Activated B cell treated with CpG ODN at 0.5 μM for 24 hours (primary cell): Measurements from ENCODE around the gene FBXL2. TPM values are rescaled to one million over a fixed set of nuclear protein-coding genes. Genes with fewer than 3 reads are reported as not detected.
"Not testable (repeated sequence)": the region's sequence is repeated elsewhere in the genome, so short reads cannot be mapped to it uniquely, and the experiment has no call there.

Experiments
- ATAC-seq: fragments of 200-7000 bp; cut with Tn5 transposase; one replicate; pipeline ENCODE4 v1.10.0; 2021; ENCODE audit warnings: low read depth, mild to moderate bottlenecking, moderate library complexity
- CTCF ChIA-PET: fragments of 350-600 bp; sonication (Branson Sonifier 250); formaldehyde crosslinking; loops from one replicate; lab custom pipeline; 2021; ENCODE audit warnings: antibody characterized with exemption; lab: Charles Lee
- POLR2A ChIA-PET: fragments of 350-600 bp; sonication (Branson Sonifier 250); formaldehyde crosslinking; loops from one replicate; lab custom pipeline; 2021; ENCODE audit warnings: antibody characterized with exemption; lab: Charles Lee
- DNase-seq: peaks from one replicate; pipeline ENCODE4 v3.0.0; 2022
- H3K27ac Mint-ChIP-seq: one replicate; pipeline ENCODE4 v1.8.0; 2020; ENCODE audit warnings: mixed read lengths
- H3K27me3 Mint-ChIP-seq: one replicate; pipeline ENCODE4 v1.8.0; 2021; ENCODE audit warnings: mixed read lengths
- H3K36me3 Mint-ChIP-seq: one replicate; pipeline ENCODE4 v1.8.0; 2021; ENCODE audit warnings: low read depth, mixed read lengths
- H3K4me1 Mint-ChIP-seq: one replicate; pipeline ENCODE4 v1.8.0; 2021; ENCODE audit warnings: mixed read lengths
- H3K4me3 Mint-ChIP-seq: one replicate; pipeline ENCODE4 v1.8.0; 2020; ENCODE audit warnings: mild to moderate bottlenecking, mixed read lengths
- H3K9me3 Mint-ChIP-seq: one replicate; pipeline ENCODE4 v1.8.0; 2020; ENCODE audit warnings: mixed read lengths
- intact Hi-C: fragments of 100-400 bp; cut with micrococcal nuclease; formaldehyde crosslinking; loops from one replicate; pipeline ENCODE4 v1.15.1; 2024
- total RNA-seq: library from RNA; stranded (reverse); gene quantifications from 2 replicates; pipeline ENCODE4 v1.2.3, GENCODE V29; 2022
- TF ChIP-seq, protein P1 (sequence below): fragments of 200-600 bp; IDR thresholded peaks from one replicate; pipeline ENCODE4 v1.8.0; 2022; ENCODE audit warnings: antibody characterized with exemption, mild to moderate bottlenecking

The FBXL2 gene
- total RNA-seq, 1 donor from 2014 or later: not detected

DNA sequence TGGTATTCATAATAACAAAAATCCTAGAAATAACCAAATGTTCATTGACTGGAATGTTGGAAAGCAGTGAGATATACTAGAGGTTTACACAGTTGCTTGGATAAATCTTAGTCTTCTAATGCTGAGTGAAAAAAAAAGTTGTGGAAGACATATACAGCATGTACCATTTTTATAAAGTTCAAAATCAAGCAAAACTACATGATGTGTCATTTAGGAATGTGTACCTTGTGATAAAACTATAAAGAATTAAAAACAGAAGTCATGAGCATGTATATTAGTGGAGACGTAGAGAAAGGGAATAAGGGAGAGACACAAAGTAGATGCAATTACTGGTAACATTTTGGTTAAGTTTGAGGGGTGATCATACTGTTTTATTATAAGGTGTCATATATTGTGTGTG, 45.2 kb downstream of the FBXL2 start:
- ATAC-seq (no peak), DNase-seq (no peak)
- ChIA-PET POLR2A (no interaction called here), CTCF (no interaction called here)
- Mint-ChIP-seq H3K4me3 (no peak overlapping the region), H3K27me3 (peaks cover 15% of the 10 kb centered on the region), H3K27ac (no peak overlapping the region), H3K36me3 (no peaks in the 10 kb centered on the region), H3K9me3 (peaks cover 8% of the 10 kb centered on the region), H3K4me1 (no peaks in the 10 kb centered on the region)
- intact Hi-C loops: no loop called here
- TF ChIP-seq, protein P1, sequence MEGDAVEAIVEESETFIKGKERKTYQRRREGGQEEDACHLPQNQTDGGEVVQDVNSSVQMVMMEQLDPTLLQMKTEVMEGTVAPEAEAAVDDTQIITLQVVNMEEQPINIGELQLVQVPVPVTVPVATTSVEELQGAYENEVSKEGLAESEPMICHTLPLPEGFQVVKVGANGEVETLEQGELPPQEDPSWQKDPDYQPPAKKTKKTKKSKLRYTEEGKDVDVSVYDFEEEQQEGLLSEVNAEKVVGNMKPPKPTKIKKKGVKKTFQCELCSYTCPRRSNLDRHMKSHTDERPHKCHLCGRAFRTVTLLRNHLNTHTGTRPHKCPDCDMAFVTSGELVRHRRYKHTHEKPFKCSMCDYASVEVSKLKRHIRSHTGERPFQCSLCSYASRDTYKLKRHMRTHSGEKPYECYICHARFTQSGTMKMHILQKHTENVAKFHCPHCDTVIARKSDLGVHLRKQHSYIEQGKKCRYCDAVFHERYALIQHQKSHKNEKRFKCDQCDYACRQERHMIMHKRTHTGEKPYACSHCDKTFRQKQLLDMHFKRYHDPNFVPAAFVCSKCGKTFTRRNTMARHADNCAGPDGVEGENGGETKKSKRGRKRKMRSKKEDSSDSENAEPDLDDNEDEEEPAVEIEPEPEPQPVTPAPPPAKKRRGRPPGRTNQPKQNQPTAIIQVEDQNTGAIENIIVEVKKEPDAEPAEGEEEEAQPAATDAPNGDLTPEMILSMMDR: no peak

DNA sequence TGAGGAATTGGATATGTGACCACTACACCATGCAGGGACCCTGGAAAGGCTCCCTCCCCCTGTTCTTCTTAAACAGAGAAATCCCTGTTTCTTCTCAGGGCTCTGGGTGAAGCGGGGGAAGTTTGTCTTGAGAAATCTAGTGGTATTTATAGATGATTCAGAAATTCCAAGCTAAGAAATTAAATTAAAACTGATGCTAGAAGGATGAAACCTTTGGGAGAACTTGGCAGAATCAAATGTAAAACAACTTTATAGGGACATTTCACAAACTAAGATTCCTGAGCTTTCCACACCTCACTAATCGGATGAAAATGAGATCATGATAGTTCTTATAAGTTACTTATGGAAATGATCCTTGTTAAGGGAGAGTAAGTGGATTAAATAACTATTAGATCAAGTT, 54.2 kb downstream of the FBXL2 start:
- intact Hi-C loops: no loop called here
- no peaks in the 10 kb centered on the region for H3K4me1 Mint-ChIP-seq
- no peaks in the 10 kb centered on the region for H3K36me3 Mint-ChIP-seq
- ATAC-seq (no peak), DNase-seq (no peak)
- no peak overlapping the region for H3K4me3 Mint-ChIP-seq
- no peak overlapping the region for H3K27ac Mint-ChIP-seq
- POLR2A ChIA-PET: no interaction called here
- TF ChIP-seq, protein P1: no peak
- H3K27me3 Mint-ChIP-seq: peaks cover 20% of the 10 kb centered on the region
- H3K9me3 Mint-ChIP-seq: peaks cover 16% of the 10 kb centered on the region
- CTCF ChIA-PET: no interaction called here

DNA sequence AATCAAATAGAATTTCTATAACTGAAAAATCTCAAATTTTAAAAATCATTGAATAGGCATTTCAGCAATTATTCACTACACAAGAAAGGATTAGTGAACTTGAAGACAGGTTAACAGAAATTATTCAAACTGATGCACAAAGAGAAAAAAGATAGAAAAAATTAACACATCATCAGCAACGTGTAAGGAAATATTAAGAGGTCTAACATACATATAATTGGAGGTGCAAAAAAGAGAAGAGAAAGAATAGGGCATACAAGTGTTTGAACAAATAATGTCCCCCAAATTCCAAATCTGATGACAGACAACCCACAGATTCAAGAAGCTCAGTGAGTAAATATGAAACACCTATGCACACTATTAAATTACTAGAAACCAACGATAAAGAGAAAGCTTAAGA, 57.1 kb downstream of the FBXL2 start:
- TF ChIP-seq, protein P1: no peak
- ATAC-seq (no peak), DNase-seq (no peak)
- ChIA-PET CTCF (no interaction called here), POLR2A (no interaction called here)
- H3K4me3 Mint-ChIP-seq: no peak overlapping the region
- intact Hi-C loops: no loop called here
- peaks cover 11% of the 10 kb centered on the region for H3K27me3 Mint-ChIP-seq
- H3K36me3 Mint-ChIP-seq: no peaks in the 10 kb centered on the region
- no peak overlapping the region for H3K27ac Mint-ChIP-seq
- peaks cover 16% of the 10 kb centered on the region for H3K9me3 Mint-ChIP-seq
- no peaks in the 10 kb centered on the region for H3K4me1 Mint-ChIP-seq

DNA sequence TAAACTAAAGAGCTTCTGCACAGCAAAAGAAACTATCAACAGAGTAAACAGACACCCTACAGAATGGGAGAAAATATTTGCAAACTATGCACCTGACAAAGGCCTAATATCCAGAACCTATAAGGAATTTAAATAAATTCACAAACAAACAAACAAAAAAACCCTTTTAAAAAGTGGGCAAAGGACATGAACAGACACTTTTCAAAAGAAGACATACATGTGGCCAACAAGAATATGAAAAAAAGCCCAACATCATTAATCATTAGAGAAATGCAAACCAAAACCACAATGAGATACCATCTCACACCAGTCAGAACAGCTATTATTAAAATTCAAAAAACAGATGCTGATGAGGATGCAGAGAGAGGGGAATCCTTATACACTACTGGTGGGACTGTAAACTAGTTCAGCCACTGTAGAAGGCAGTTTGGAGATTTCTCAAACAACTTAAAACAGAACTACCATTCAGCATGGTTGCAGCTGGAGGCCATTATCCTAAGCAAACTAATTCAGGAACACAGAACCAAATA, 61.8 kb downstream of the FBXL2 start:
- POLR2A ChIA-PET, ATAC-seq, H3K36me3 Mint-ChIP-seq, H3K4me1 Mint-ChIP-seq, H3K27ac Mint-ChIP-seq, H3K27me3 Mint-ChIP-seq, H3K9me3 Mint-ChIP-seq, intact Hi-C loops, DNase-seq, H3K4me3 Mint-ChIP-seq: not testable (repeated sequence)
- CTCF ChIA-PET: interaction anchor here (0.7 kb wide), 1 partner anchor 829 kb away, joined by 3 read pairs; no protein-coding TSS in a partner anchor

DNA sequence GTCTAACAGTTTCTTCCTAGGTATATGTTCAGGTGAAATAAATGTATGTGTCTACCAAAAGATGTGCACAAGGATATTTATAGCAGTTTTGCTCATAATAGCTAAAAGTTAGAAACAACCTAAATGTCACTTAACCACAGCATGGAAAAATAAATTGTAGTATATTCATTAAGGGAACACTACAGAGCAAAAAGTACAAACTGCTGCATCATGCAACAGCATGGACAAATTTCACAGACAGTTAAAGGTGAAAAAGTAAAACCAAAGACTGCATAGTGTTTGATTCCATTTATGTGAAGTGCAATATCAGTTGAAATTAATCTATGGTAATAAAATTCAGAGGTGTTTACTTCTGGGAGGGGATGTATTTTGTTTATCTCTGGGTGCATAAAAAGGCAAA, 62.5 kb downstream of the FBXL2 start:
- no peak for DNase-seq
- TF ChIP-seq, protein P1: no peak
- Mint-ChIP-seq H3K27ac (no peak overlapping the region), H3K4me3 (no peak overlapping the region), H3K27me3 (no peaks in the 10 kb centered on the region), H3K9me3 (peaks cover 2% of the 10 kb centered on the region), H3K4me1 (no peaks in the 10 kb centered on the region), H3K36me3 (no peaks in the 10 kb centered on the region)
- POLR2A ChIA-PET: no interaction called here
- CTCF ChIA-PET: no interaction called here
- no peak for ATAC-seq
- intact Hi-C loops: no loop called here

DNA sequence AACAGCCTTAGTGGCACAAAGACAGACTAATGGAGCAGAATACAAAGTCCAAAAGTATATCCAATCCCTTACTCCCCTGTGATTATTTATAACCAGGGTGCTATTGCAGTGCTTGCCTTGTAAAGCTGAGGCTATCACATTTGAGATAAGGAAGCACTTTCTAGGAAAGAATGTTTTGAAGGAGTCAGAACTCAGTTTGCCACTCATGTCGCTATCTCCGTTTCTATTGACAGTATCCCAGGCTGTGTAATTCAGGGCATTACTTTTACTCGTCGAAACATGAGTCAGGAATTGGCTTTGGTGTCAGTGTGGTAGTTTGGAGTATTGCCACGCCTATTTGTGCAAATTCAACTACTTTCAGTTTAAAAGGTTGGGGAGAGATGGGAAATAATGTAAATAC, 78.4 kb downstream of the FBXL2 start:
- TF ChIP-seq, protein P1: no peak
- ChIA-PET POLR2A (no interaction called here), CTCF (no interaction called here)
- no peak for DNase-seq
- Mint-ChIP-seq H3K36me3 (no peaks in the 10 kb centered on the region), H3K9me3 (no peaks in the 10 kb centered on the region), H3K27ac (no peak overlapping the region), H3K27me3 (peaks cover 14% of the 10 kb centered on the region), H3K4me1 (no peaks in the 10 kb centered on the region), H3K4me3 (no peak overlapping the region)
- intact Hi-C loops: no loop called here
- ATAC-seq: no peak
